Activated CD4-positive, alpha-beta T cell treated with anti-CD3 and anti-CD28 coated beads, Interleukin-2, amount 10 ng/mL, durations not matched to agents 7 days and 5 days (primary cell): Measurements from ENCODE around the gene RYR3. TPM values are rescaled to one million over a fixed set of nuclear protein-coding genes. Genes with fewer than 3 reads are reported as not detected.
"Not testable (repeated sequence)": the region's sequence is repeated elsewhere in the genome, so short reads cannot be mapped to it uniquely, and the experiment has no call there.

Experiments used
- CTCF ChIA-PET: fragments of 350-600 bp; sonication (Branson Sonifier 250); formaldehyde crosslinking; loops from one replicate; lab custom pipeline; 2021; ENCODE audit warnings: antibody characterized with exemption; lab: Charles Lee
- POLR2A ChIA-PET: fragments of 350-600 bp; sonication (Branson Sonifier 250); formaldehyde crosslinking; loops from one replicate; lab custom pipeline; 2021; ENCODE audit warnings: antibody characterized with exemption; lab: Charles Lee
- DNase-seq: peaks from one replicate; pipeline ENCODE4 v3.0.0-alpha.2; 2020
- H3K27ac Mint-ChIP-seq: one replicate; pipeline ENCODE4 v1.8.0; 2021; ENCODE audit warnings: mild to moderate bottlenecking, moderate library complexity, mixed read lengths
- H3K27me3 Mint-ChIP-seq: one replicate; pipeline ENCODE4 v1.8.0; 2021; ENCODE audit warnings: mixed read lengths
- H3K36me3 Mint-ChIP-seq: one replicate; pipeline ENCODE4 v1.8.0; 2021; ENCODE audit warnings: low read depth, mixed read lengths
- H3K4me1 Mint-ChIP-seq: one replicate; pipeline ENCODE4 v1.8.0; 2021; ENCODE audit warnings: mixed read lengths
- H3K4me3 Mint-ChIP-seq: one replicate; pipeline ENCODE4 v1.8.0; 2021; ENCODE audit warnings: mild to moderate bottlenecking, moderate library complexity, mixed read lengths
- H3K9me3 Mint-ChIP-seq: one replicate; pipeline ENCODE4 v1.8.0; 2021; ENCODE audit warnings: mixed read lengths
- total RNA-seq, 2 experiments: library from RNA; stranded (reverse); gene quantifications; one replicate each; pipeline ENCODE4 v1.2.3, GENCODE V29; 2021

The RYR3 gene
- total RNA-seq, 2 experiments from 2014 or later, result not detected

DNA sequence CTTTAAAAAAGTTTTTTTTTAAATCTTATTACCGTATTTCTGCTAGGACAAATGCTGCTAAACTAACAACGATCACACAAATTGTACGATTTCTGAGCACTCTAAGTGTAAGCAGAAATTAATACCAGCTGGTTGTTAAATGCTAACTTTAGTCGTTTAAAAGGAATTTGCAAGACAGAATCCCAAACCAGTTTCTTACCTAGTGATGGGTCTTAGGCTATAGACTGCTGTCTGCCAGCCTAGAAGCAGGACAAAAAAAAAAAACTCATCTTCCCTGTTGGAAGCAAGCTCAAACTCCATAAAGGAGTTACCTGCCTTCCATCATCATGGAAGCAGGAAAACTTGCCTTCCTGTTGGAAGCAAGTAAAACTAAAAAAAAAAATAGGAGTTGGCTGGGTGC is 287.6 kb downstream of the RYR3 start:
- H3K27me3 Mint-ChIP-seq, H3K4me3 Mint-ChIP-seq, H3K4me1 Mint-ChIP-seq, DNase-seq, H3K27ac Mint-ChIP-seq, CTCF ChIA-PET, POLR2A ChIA-PET, H3K9me3 Mint-ChIP-seq, H3K36me3 Mint-ChIP-seq: not testable (repeated sequence)

DNA sequence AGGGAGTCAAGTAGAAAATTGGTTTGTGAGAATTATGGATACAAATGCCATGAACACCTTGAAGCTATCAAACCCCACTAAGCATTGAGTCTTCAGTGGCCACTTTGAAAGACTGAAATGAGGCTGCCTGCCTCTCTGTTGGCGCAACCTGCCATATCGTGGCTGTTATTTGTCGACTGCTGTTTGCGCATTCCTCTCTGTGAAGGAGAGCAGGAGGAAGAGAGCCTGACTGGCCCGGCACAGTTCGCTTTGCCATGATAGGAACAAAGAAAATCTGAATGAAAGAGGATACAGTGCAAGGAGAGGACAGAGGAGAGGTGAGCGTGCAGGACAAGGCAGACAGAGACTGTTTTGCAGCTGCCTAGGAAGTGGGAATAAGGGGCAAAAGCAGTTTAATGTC is 289.4 kb downstream of the RYR3 start:
- H3K4me1 Mint-ChIP-seq, result no peaks in the 10 kb centered on the region
- H3K9me3 Mint-ChIP-seq, result peaks cover 2% of the 10 kb centered on the region
- DNase-seq, result no peak
- H3K27ac Mint-ChIP-seq, result no peak overlapping the region
- CTCF ChIA-PET, result no interaction called here
- no peaks in the 10 kb centered on the region for H3K36me3 Mint-ChIP-seq
- H3K27me3 Mint-ChIP-seq, result no peaks in the 10 kb centered on the region
- H3K4me3 Mint-ChIP-seq, result no peak overlapping the region
- POLR2A ChIA-PET, result no interaction called here

DNA sequence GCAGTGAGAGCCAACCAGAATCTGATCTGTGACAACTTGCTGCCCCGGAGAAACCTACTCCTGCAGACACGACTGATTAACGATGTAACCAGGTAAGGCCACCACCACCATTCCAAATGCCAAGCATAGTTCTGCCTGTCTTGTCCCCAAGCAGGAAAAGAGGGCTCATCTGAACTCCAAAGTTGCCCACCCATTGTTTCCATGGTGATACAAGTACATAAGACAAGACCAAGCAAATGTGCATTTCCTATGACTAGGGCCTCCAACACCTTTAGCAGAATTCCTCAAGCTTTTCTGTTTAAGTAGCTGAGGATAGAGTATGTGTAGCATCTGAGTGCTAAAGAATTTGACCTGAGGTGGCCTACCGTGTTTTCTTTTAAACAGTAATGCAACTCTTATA is 290.7 kb downstream of the RYR3 start:
- ChIA-PET POLR2A (no interaction called here), CTCF (no interaction called here)
- Mint-ChIP-seq H3K27ac (no peak overlapping the region), H3K36me3 (no peaks in the 10 kb centered on the region), H3K4me1 (no peaks in the 10 kb centered on the region), H3K4me3 (no peak overlapping the region), H3K9me3 (peaks cover 2% of the 10 kb centered on the region), H3K27me3 (no peaks in the 10 kb centered on the region)
- no peak for DNase-seq

DNA sequence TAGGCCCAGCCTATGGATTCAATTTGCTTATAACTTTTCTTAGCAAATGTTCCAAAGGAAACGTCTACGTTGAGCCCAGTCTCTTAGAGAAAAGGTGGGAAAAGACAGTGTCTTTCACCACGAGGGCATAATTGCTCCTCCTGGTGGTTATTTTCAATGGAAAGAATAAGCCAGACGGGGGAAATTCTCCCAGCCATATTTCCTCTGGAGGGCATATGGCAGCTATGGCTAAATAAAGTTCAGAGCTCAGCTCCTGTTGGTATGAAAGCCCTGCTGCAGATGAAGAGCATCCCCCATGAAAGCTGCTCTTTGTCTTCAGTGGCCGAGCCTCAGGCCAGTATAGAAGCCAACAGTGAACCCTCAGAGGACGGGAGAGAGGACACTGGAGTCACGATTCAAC is 297.9 kb downstream of the RYR3 start:
- Mint-ChIP-seq H3K27ac (no peak overlapping the region), H3K9me3 (peaks cover 2% of the 10 kb centered on the region), H3K27me3 (peaks cover 3% of the 10 kb centered on the region), H3K36me3 (no peaks in the 10 kb centered on the region), H3K4me3 (no peak overlapping the region), H3K4me1 (no peaks in the 10 kb centered on the region)
- POLR2A ChIA-PET, result no interaction called here
- CTCF ChIA-PET, result no interaction called here
- no peak for DNase-seq

DNA sequence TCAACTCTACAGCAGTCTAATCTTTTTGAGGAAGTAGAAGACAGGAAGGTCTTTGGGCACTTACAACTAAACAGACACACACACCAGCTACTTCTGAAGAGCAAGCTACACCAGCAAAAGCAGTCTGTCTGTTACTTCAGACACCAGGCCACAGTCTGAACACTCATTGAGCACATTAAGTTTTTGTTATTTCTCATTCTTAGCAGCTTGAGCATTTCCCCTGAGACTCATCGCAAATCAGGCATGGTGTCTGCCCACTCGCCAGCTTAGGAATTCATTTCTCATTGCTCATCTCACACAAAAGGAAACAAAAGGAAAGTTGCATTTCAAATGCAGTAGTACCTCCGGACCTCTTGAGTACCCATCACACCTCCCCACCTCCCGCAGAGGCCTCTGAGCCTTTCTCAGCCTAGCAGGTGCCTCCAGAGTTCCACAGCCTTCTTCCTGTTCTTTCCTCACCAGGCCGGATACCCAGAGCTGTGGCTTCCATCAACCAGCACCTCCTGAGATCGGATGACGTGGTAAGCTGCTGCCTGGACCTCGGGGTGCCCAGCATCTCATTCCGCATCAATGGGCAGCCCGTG is 302.0 kb downstream of the RYR3 start:
- ChIA-PET CTCF (no interaction called here), POLR2A (no interaction called here)
- H3K36me3 Mint-ChIP-seq, result no peaks in the 10 kb centered on the region
- no peaks in the 10 kb centered on the region for H3K4me1 Mint-ChIP-seq
- H3K27me3 Mint-ChIP-seq, result peaks cover 4% of the 10 kb centered on the region
- no peak for DNase-seq
- H3K4me3 Mint-ChIP-seq, result no peak overlapping the region
- no peak overlapping the region for H3K27ac Mint-ChIP-seq
- no peaks in the 10 kb centered on the region for H3K9me3 Mint-ChIP-seq

DNA sequence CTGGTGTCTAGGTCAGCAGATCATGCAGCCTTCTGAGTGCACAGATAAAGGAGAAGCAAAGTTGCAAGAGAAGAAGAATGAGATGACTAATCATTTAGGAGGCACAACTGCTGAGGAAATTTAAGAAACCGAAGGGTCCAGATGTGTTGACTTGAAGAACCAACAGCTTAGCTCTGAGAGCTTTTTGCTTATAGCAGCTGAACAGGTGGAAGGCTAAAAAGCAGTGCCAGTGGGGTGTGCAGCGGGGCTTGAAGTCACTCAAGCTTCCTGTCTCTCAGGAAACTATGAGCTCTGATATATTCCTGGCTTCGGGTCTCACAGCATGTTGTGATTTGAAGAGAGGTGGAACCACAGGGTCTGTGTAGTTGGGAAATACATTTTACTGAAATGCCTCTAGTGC is 305.7 kb downstream of the RYR3 start:
- Mint-ChIP-seq H3K27ac (no peak overlapping the region), H3K4me3 (no peak overlapping the region), H3K9me3 (no peaks in the 10 kb centered on the region), H3K27me3 (peaks cover 3% of the 10 kb centered on the region), H3K36me3 (no peaks in the 10 kb centered on the region), H3K4me1 (no peaks in the 10 kb centered on the region)
- DNase-seq, result no peak
- ChIA-PET CTCF (no interaction called here), POLR2A (no interaction called here)

DNA sequence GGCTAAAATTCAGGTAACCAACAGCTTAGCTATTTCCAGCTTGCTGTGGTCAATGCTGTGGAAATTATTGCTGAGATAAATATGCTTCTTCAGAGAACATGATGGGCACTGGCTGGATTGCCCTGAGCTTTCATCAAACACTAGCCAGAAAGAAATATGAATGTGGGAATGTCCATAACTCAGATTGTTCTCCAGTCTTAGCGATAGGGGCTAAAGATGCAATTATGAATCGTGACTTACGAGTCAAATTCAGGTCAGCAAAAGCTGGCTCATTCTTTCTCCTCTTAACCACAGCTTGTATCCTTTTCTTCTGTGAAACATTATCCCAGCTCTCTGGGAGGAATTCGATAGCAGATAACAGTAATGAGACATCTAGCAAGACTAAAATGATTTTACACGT is 307.6 kb downstream of the RYR3 start:
- no peaks in the 10 kb centered on the region for H3K4me1 Mint-ChIP-seq
- no peaks in the 10 kb centered on the region for H3K9me3 Mint-ChIP-seq
- H3K4me3 Mint-ChIP-seq, result no peak overlapping the region
- H3K27me3 Mint-ChIP-seq, result peaks cover 3% of the 10 kb centered on the region
- POLR2A ChIA-PET, result no interaction called here
- H3K36me3 Mint-ChIP-seq, result no peaks in the 10 kb centered on the region
- CTCF ChIA-PET, result interaction anchor here (1.1 kb wide), 1 partner anchor 22 kb away, joined by 3 read pairs; no protein-coding TSS in a partner anchor
- H3K27ac Mint-ChIP-seq, result no peak overlapping the region
- no peak for DNase-seq

DNA sequence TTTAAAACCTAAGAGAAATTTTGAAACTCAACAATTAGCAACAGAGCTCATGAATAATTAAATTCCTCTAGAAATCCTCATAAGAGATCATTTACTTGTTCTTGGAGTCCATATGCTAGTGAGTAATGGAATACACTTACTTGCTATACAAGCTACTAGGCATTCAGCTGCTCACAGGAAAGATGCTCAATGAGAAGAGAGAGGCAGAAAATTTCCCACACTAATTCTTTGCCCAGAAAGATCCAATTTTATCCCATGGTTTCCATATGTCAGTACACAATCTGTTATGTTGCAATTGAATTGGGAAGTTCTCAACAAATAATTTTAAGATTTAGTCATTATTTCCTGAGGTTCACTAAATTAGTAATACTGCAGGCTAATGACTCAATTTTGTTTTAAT is 310.4 kb downstream of the RYR3 start:
- H3K9me3 Mint-ChIP-seq, result no peaks in the 10 kb centered on the region
- H3K36me3 Mint-ChIP-seq, result no peaks in the 10 kb centered on the region
- POLR2A ChIA-PET, result no interaction called here
- no peak overlapping the region for H3K27ac Mint-ChIP-seq
- no peak for DNase-seq
- CTCF ChIA-PET, result no interaction called here
- H3K4me3 Mint-ChIP-seq, result no peak overlapping the region
- H3K27me3 Mint-ChIP-seq, result peaks cover 5% of the 10 kb centered on the region
- no peaks in the 10 kb centered on the region for H3K4me1 Mint-ChIP-seq

DNA sequence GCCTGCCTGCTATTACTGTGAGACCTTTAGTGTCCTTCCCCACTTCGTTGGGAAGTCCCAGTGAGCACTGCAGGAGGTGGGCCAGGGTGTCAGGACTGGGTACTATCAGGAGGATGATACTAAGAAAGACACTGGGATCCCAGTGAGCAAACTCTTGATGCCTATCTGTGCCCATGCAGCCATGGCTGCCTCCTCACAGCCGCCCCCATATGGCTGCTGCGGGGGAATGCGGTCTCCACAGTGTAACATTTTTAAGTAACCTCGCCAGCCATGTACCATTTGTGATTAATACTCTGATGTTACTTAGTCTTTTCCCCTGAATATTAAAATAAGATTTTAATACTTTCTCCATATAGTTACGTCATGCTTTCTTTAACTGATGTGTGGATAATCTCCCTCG is 312.2 kb downstream of the RYR3 start:
- peaks cover 5% of the 10 kb centered on the region for H3K27me3 Mint-ChIP-seq
- DNase-seq, result no peak
- no peak overlapping the region for H3K27ac Mint-ChIP-seq
- H3K4me1 Mint-ChIP-seq, result no peaks in the 10 kb centered on the region
- no peak overlapping the region for H3K4me3 Mint-ChIP-seq
- ChIA-PET CTCF (no interaction called here), POLR2A (no interaction called here)
- no peaks in the 10 kb centered on the region for H3K9me3 Mint-ChIP-seq
- H3K36me3 Mint-ChIP-seq, result no peaks in the 10 kb centered on the region

DNA sequence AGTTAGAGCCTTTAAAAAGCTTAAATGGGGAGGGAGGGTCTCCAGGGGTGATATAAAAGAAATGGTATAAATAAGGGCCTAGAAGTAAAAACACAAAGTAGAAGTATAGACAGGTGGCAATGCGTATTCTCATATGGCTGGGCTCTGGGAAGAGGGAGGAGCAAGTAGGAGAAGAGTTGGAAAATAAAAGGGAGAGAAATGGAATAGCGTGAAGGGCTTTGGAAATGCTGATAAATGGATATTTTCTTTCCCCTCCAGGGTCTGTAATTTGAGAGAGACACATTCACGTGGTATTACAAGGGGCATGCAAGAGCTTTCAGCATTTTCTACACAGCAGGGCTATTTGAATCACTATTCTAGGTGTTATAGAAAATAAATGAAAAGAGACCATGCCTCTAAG is 313.7 kb downstream of the RYR3 start:
- Mint-ChIP-seq H3K4me3 (no peak overlapping the region), H3K27me3 (peaks cover 3% of the 10 kb centered on the region), H3K27ac (no peak overlapping the region), H3K36me3 (no peaks in the 10 kb centered on the region), H3K4me1 (no peaks in the 10 kb centered on the region), H3K9me3 (no peaks in the 10 kb centered on the region)
- ChIA-PET POLR2A (no interaction called here), CTCF (no interaction called here)
- no peak for DNase-seq

DNA sequence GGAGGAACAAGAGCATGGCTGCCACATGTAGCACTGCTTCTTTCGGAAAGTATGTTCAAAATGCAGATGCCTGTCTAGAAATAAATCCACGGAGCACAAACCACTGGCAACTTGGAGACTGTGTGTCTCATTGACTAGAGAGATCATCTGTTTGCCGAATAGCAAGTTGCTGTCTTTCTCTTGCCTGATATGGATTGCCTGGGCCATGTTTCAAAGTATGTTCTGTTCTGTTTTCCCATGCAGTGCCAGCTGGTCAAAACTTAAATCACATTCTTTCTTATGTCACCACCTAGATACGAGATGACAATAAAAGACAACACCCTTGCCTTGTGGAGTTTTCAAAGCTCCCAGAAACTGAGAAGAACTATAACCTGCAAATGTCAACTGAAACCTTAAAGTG is 318.9 kb downstream of the RYR3 start:
- POLR2A ChIA-PET, result no interaction called here
- no peaks in the 10 kb centered on the region for H3K36me3 Mint-ChIP-seq
- H3K27ac Mint-ChIP-seq, result no peak overlapping the region
- no peaks in the 10 kb centered on the region for H3K4me1 Mint-ChIP-seq
- no peak for DNase-seq
- CTCF ChIA-PET, result no interaction called here
- peaks cover 2% of the 10 kb centered on the region for H3K27me3 Mint-ChIP-seq
- H3K9me3 Mint-ChIP-seq, result no peaks in the 10 kb centered on the region
- no peak overlapping the region for H3K4me3 Mint-ChIP-seq

DNA sequence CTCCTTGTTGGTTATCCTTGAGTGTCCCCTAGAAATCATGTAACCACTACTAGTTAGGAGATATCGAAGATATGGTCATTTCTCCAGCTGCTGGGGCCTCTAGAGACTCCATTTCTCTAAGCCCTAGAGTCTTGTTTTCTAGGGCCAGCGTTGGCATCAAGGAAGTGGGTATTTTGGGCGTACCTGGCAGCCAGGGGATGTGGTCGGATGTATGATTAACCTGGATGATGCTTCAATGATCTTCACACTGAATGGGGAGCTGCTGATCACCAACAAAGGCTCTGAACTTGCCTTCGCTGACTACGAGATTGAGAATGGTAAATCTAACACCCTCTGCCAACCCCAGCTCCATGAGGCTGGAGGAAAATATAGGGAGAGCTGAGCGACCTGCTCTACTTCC is 325.5 kb downstream of the RYR3 start:
- Mint-ChIP-seq H3K4me1 (no peaks in the 10 kb centered on the region), H3K27ac (no peak overlapping the region), H3K9me3 (no peaks in the 10 kb centered on the region), H3K36me3 (no peaks in the 10 kb centered on the region), H3K27me3 (peaks cover 9% of the 10 kb centered on the region), H3K4me3 (no peak overlapping the region)
- ChIA-PET POLR2A (no interaction called here), CTCF (no interaction called here)
- no peak for DNase-seq

DNA sequence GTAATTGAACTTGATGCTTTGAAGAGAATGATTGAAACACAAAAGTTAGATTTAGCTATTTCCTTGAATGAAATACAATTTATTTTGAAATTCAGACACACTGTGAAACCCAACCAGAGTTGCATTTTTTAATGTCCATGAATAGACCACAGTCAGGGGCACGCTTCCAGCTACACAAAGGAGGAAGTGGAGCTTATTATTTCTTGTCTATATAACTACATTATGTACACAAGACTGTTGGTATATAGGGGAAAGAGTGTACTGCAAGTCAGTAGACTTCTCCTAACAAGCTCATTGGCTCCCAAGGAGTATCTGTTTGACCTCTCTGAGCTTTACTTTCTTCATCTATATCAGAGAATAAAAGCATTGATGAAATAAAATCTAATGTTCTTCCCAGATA is 326.2 kb downstream of the RYR3 start:
- no peaks in the 10 kb centered on the region for H3K36me3 Mint-ChIP-seq
- no peak overlapping the region for H3K27ac Mint-ChIP-seq
- ChIA-PET POLR2A (no interaction called here), CTCF (no interaction called here)
- no peaks in the 10 kb centered on the region for H3K9me3 Mint-ChIP-seq
- peaks cover 12% of the 10 kb centered on the region for H3K27me3 Mint-ChIP-seq
- no peak overlapping the region for H3K4me3 Mint-ChIP-seq
- no peaks in the 10 kb centered on the region for H3K4me1 Mint-ChIP-seq
- no peak for DNase-seq

DNA sequence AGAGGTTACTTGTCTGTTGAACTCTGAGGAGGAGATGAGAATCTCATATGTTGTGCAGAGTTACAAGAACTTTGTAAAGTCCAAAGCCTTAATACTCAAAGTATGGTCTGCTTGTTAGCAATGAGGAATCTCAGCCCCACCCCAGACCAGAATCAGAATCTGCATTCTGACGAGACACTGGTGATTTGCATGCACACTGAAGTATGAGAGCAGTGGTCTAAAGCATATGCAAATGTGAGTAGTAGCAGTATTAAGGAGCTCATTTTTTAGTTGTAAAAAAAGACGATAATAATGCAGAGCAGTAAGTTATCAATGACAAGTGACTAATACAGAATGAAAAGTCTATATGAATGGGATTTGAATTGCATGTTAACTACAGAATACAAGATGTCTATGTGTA is 327.7 kb downstream of the RYR3 start:
- no peak overlapping the region for H3K4me3 Mint-ChIP-seq
- H3K4me1 Mint-ChIP-seq, result no peaks in the 10 kb centered on the region
- CTCF ChIA-PET, result no interaction called here
- H3K27me3 Mint-ChIP-seq, result peaks cover 12% of the 10 kb centered on the region
- no peak overlapping the region for H3K27ac Mint-ChIP-seq
- POLR2A ChIA-PET, result no interaction called here
- no peaks in the 10 kb centered on the region for H3K9me3 Mint-ChIP-seq
- H3K36me3 Mint-ChIP-seq, result no peaks in the 10 kb centered on the region
- no peak for DNase-seq
